ENCODE measurements around the gene B2M.

DNA sequence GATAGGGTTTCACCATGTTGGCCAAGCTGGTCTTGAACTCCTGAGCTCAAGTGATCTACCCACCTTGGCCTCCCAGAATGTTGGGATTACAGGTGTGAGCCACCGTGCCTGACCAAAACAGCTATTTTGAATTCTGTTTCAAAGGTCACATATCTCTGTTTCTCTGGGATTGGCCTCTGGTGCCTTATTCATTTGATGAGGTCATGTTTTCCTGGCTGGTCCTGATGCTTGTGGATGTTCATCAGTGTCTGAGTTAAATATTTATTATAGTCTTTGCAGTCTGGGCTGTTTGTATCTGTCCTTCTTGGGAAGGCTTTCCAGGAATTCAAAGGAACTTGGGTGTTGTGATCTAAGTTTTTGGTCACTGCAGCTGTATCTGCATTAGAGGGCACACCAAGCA lies 5.3 kb upstream of the B2M start:
- TF ChIP-seq POLR2A (IDR thresholded peaks at IDR 0.05; ENCODE audit: extremely low read depth, insufficient read length): no peak
- TF ChIP-seq CTCF (IDR thresholded peaks at IDR 0.05; ENCODE audit: low read depth, low read length): no peak

Data from NB4 (cell line).